Right lobe of liver (tissue), 6 donors: ENCODE data around the gene SOAT1. TPM values are rescaled to one million over a fixed set of nuclear protein-coding genes. Genes with fewer than 3 reads are reported as not detected.
"Not testable (repeated sequence)": the region's sequence is repeated elsewhere in the genome, so short reads cannot be mapped to it uniquely, and the experiment has no call there.

Experiments used
- ATAC-seq, 4 donors: fragments of 200-7000 bp; cut with Tn5 transposase; one replicate each; pipeline ENCODE4 v1.9.1; 2020; ENCODE audit warnings: mild to moderate bottlenecking in 4 of 4, moderate library complexity in 4 of 4
- DNase-seq, 3 donors: peaks; one replicate each; pipeline ENCODE4 v3.0.0-alpha.2; 2020
- H3K27ac ChIP-seq, 3 donors: fragments of 200-600 bp; one replicate each; pipeline ENCODE4 v1.8.0; 2022
- H3K27me3 ChIP-seq, 2 donors: fragments of 200-600 bp; one replicate each; pipeline ENCODE4 v1.8.0; 2022
- H3K36me3 ChIP-seq, 4 donors: fragments of 200-600 bp; sonication (generic) in 1 of 4; one replicate each; pipeline versions ENCODE4 v1.5.1 to v1.8.0; 2017 to 2022; ENCODE audit warnings: control low read depth in 1 of 4
- H3K4me1 ChIP-seq, 4 donors: fragments of 200-600 bp; sonication (generic) in 1 of 4; one replicate each; pipeline versions ENCODE4 v1.5.1 to v1.8.0; 2017 to 2022; ENCODE audit warnings: control low read depth in 1 of 4
- H3K4me3 ChIP-seq, 3 donors: fragments of 200-600 bp; one replicate each; pipeline ENCODE4 v1.8.0; 2022
- H3K9me3 ChIP-seq, 4 donors: fragments of 200-600 bp; sonication (generic) in 1 of 4; one replicate each; pipeline versions ENCODE4 v1.5.1 to v1.8.0; 2017 to 2022; ENCODE audit warnings: control low read depth in 1 of 4
- CTCF ChIP-seq, 4 donors: fragments of 200-600 bp in 3 of 4; fragments of 450-650 bp in 1 of 4; IDR thresholded peaks; one replicate each; pipeline versions ENCODE4 v1.5.1 to v1.8.0; 2016 to 2022; ENCODE audit warnings: antibody characterized with exemption in 4 of 4, mild to moderate bottlenecking in 2 of 4
- POLR2A ChIP-seq: fragments of 450-650 bp; IDR thresholded peaks from one replicate; pipeline ENCODE4 v1.6.1; 2017; ENCODE audit warnings: antibody characterized with exemption, mild to moderate bottlenecking
- WGBS: methylation state at CpG from one replicate; pipeline ENCODE4 v1.1.6; 2018; ENCODE audit warnings: low coverage, low lambda C conversion rate; ENCODE audit not compliant: insufficient coverage; ENCODE audit errors: missing lambda C conversion rate; 5-methylcytosine and 5-hydroxymethylcytosine counted together
- intact Hi-C, 2 donors: fragments of 100-400 bp; cut with DNase I; formaldehyde crosslinking; loops; one replicate each; pipeline versions ENCODE4 v1.11.2 to v1.14.1; 2022
- total RNA-seq, 6 experiments: library from RNA; depleted of rRNA in 2 of 6; stranded (reverse); fragments of >200 nt in 2 of 6; fragmentation: NEBNext Ultra II Directional in 3 of 6; extraction: Animal tissue kit (Norgen Biotek cat#: 25700) in 3 of 6; gene quantifications; one replicate each; pipeline versions ENCODE4 v1.1.0 to v1.2.4, GENCODE V29; 2016 to 2023
- donor health status: DM: no; HTN: yes; CAD: no.
- donor health status: DM: no; HTN: no; CAD: no.
- donor health status: DM: no; HTN: no; CAD: no.
- donor health status: DM: no; HTN: yes; CAD: no.
- donor health status: DM: no; HTN: yes; CAD: no.

The SOAT1 gene
- total RNA-seq, 6 experiments from 2014 or later: 5.8 to 20.5 (median 14.3) TPM

- intact Hi-C loops: loop anchor here in 1 of 2 donors (10.0 kb wide), 1 partner anchor 121 kb away; no protein-coding TSS in a partner anchor
- Histone ChIP-seq H3K4me1 (no peaks in the 10 kb centered on the region), H3K4me3 (no peak overlapping the region), H3K9me3 (no peaks in the 10 kb centered on the region), H3K27me3 (no peaks in the 10 kb centered on the region), H3K27ac (no peak overlapping the region), H3K36me3 (no peaks in the 10 kb centered on the region)
- WGBS: 62% methylated on average over 8 of the region's 8 CpGs
- ATAC-seq: no peak
- TF ChIP-seq CTCF (IDR thresholded peaks at IDR 0.05) (no peak), POLR2A (no peak)
- no peak for DNase-seq
These were observed 40.2 kb upstream of the SOAT1 start for GRCh38 chr1:179253286-179253972.

GRCh38 chr1:179262183-179262582 is 31.4 kb upstream of the SOAT1 start:
- WGBS: 64% methylated on average over 1 of the region's 1 CpG
- Histone ChIP-seq H3K9me3 (no peaks in the 10 kb centered on the region), H3K4me3 (no peak overlapping the region), H3K36me3 (no peaks in the 10 kb centered on the region), H3K4me1 (no peaks in the 10 kb centered on the region), H3K27me3 (no peaks in the 10 kb centered on the region), H3K27ac (no peak overlapping the region)
- intact Hi-C loops: no loop called here
- TF ChIP-seq POLR2A: no peak
- no peak for TF ChIP-seq CTCF (IDR thresholded peaks at IDR 0.05)
- DNase-seq (no peak), ATAC-seq (no peak)

- H3K4me1 ChIP-seq: no peaks in the 10 kb centered on the region
- H3K36me3 ChIP-seq: no peaks in the 10 kb centered on the region
- no peaks in the 10 kb centered on the region for H3K9me3 ChIP-seq
- no peak overlapping the region for H3K4me3 ChIP-seq
- H3K27ac ChIP-seq: no peak overlapping the region
- TF ChIP-seq POLR2A (no peak), CTCF (IDR thresholded peaks at IDR 0.05) (no peak)
- ATAC-seq: no peak
- no peak for DNase-seq
- intact Hi-C loops: no loop called here
- H3K27me3 ChIP-seq: no peaks in the 10 kb centered on the region
These were observed 30.5 kb upstream of the SOAT1 start for GRCh38 chr1:179263121-179263520.

GRCh38 chr1:179264507-179264906 is 29.1 kb upstream of the SOAT1 start:
- Histone ChIP-seq H3K27ac (no peak overlapping the region), H3K36me3 (no peaks in the 10 kb centered on the region), H3K4me3 (no peak overlapping the region), H3K27me3 (no peaks in the 10 kb centered on the region), H3K9me3 (no peaks in the 10 kb centered on the region), H3K4me1 (no peaks in the 10 kb centered on the region)
- no peak for ATAC-seq
- no peak for DNase-seq
- intact Hi-C loops: no loop called here
- WGBS: 60% methylated on average over 3 of the region's 3 CpGs
- no peak for TF ChIP-seq CTCF (IDR thresholded peaks at IDR 0.05)
- no peak for TF ChIP-seq POLR2A

GRCh38 chr1:179269071-179269470 is 24.5 kb upstream of the SOAT1 start:
- TF ChIP-seq POLR2A (no peak), CTCF (IDR thresholded peaks at IDR 0.05) (no peak)
- H3K4me3 ChIP-seq: no peak overlapping the region
- no peak overlapping the region for H3K27ac ChIP-seq
- ATAC-seq (no peak), DNase-seq (no peak)
- no peaks in the 10 kb centered on the region for H3K4me1 ChIP-seq
- H3K9me3 ChIP-seq: no peaks in the 10 kb centered on the region
- no peaks in the 10 kb centered on the region for H3K36me3 ChIP-seq
- intact Hi-C loops: no loop called here
- no peaks in the 10 kb centered on the region for H3K27me3 ChIP-seq

GRCh38 chr1:179274424-179274823 is 19.2 kb upstream of the SOAT1 start:
- 90% methylated on average over 5 of the region's 5 CpGs for WGBS
- H3K36me3 ChIP-seq, intact Hi-C loops, H3K27me3 ChIP-seq, H3K4me3 ChIP-seq, DNase-seq, ATAC-seq, H3K4me1 ChIP-seq, H3K27ac ChIP-seq, H3K9me3 ChIP-seq: not testable (repeated sequence)
